Heart left ventricle (tissue), 16 donors: ENCODE data around the gene PNMT. TPM values are rescaled to one million over a fixed set of nuclear protein-coding genes. Genes with fewer than 3 reads are reported as not detected.

Experiments used
- ATAC-seq, 4 donors: fragments of 200-7000 bp; cut with Tn5 transposase; one replicate each; pipeline ENCODE4 v1.9.1; 2020 to 2022; ENCODE audit warnings: moderate library complexity in 4 of 4, mild to moderate bottlenecking in 3 of 4, moderate number of reproducible peaks in 1 of 4
- DNase-seq, 5 donors: peaks; one replicate each; pipeline ENCODE4 v3.0.0-alpha.2; 2020
- H3K27ac ChIP-seq, 12 donors: fragments of 200-600 bp; sonication (generic) in 4 of 12; one replicate each; pipeline versions ENCODE4 v1.5.0 to v1.8.0; 2016 to 2022; ENCODE audit warnings: mild to moderate bottlenecking in 2 of 12
- H3K27me3 ChIP-seq, 9 donors: fragments of 200-600 bp; sonication (generic) in 2 of 9; one replicate each; pipeline versions ENCODE4 v1.5.1 to v1.8.0; 2016 to 2022; ENCODE audit warnings: mild to moderate bottlenecking in 3 of 9
- H3K36me3 ChIP-seq, 9 donors: fragments of 200-600 bp; sonication (generic) in 2 of 9; one replicate each; pipeline versions ENCODE4 v1.5.0 to v1.8.0; 2018 to 2022; ENCODE audit warnings: mild to moderate bottlenecking in 2 of 9
- H3K4me1 ChIP-seq, 12 donors: fragments of 200-600 bp; sonication (generic) in 4 of 12; one replicate each; pipeline versions ENCODE4 v1.5.0 to v1.8.0; 2016 to 2022; ENCODE audit warnings: mild to moderate bottlenecking in 3 of 12
- H3K4me3 ChIP-seq, 12 donors: fragments of 200-600 bp; sonication (generic) in 4 of 12; one replicate each; pipeline versions ENCODE4 v1.5.0 to v1.8.0; 2017 to 2022; ENCODE audit warnings: mild to moderate bottlenecking in 9 of 12, moderate library complexity in 4 of 12
- H3K9me3 ChIP-seq, 12 donors: fragments of 200-600 bp; sonication (generic) in 4 of 12; one replicate each; pipeline versions ENCODE4 v1.5.0 to v1.8.0; 2016 to 2022; ENCODE audit warnings: mild to moderate bottlenecking in 1 of 12
- POLR2A ChIP-seq, 2 donors: fragments of 450-650 bp; IDR thresholded peaks; one replicate each; pipeline ENCODE4 v1.6.1; 2017; ENCODE audit warnings: antibody characterized with exemption in 2 of 2, mild to moderate bottlenecking in 2 of 2, moderate library complexity in 2 of 2
- WGBS, 4 donors: extraction: QIAGEN DNeasy Blood & Tissue Kit in 2 of 4; methylation state at CpG; one replicate each; pipeline versions ENCODE4 v1.1.5 to v1.1.7; 2013 to 2018; 5-methylcytosine and 5-hydroxymethylcytosine counted together
- intact Hi-C, 10 donors: fragments of 100-400 bp; cut with DNase I; formaldehyde crosslinking; loops; one replicate each; pipeline versions ENCODE4 v1.11.1 to v1.14.2; 2022
- polyA plus RNA-seq, 2 donors: library from polyadenylated mRNA; stranded (reverse); fragments of 200-250 nt; gene quantifications; one replicate each; pipeline ENCODE4 v1.2.3, GENCODE V29; 2013
- total RNA-seq, 9 donors: library from RNA; depleted of rRNA in 2 of 9; stranded (reverse); fragments of >200 nt in 2 of 9; fragmentation: NEBNext Ultra II Directional in 3 of 9; extraction: Animal tissue kit (Norgen Biotek cat#: 25700) in 3 of 9; gene quantifications; one replicate each; pipeline versions ENCODE4 v1.1.0 to v1.2.4, GENCODE V29; 2016 to 2023
- TF ChIP-seq, protein P1 (sequence below), 12 donors: fragments of 200-600 bp; sonication (generic) in 4 of 12; IDR thresholded peaks; one replicate each; pipeline versions ENCODE4 v1.5.0 to v1.8.0; 2018 to 2022; ENCODE audit warnings: antibody characterized with exemption in 12 of 12, mild to moderate bottlenecking in 5 of 12
- donor health status: ischemic (EF 13 %, LVEDD 7.1; RV severe dilation, severe dysfunction).
- donor health status: healthy with polysubstance abuse.
- donor health status: DM: no; HTN: yes; CAD: no.
- donor health status: DM: no; HTN: no; CAD: no.
- donor health status: ischemic (EF 25% LVEDD 6.9; RV normal size, moderate dysfunction).
- donor health status: ischemic (EF 25% LVEDD 5.7; RV mildly dilated, moderate dysfunction).
- donor health status: healthy.
- donor health status: DM: yes; HTN: yes; CAD: no.
- donor health status: ischemic (EF 35%, LVEDD 5.7; RV mildly dilated, moderate dysfunction).
- donor health status: nonischemic (EF 11% LVEDD 7.7; RV severe dilation, severe dysfunction).
- donor health status: DM: yes; HTN: yes; CAD: no.
- donor health status: PGD.
- donor health status: ischemic (EF 29% LVEDD 5.4; RV normal size, mild dysfunction).
- donor health status: nonischemic (EF 23%, LVEDD 6.1; RV moderate dilation, normal function).

The PNMT gene
- total and polyA plus RNA-seq, 11 donors: 2.4 to 15.6 (median 6.1) TPM

- H3K4me1 ChIP-seq: peaks cover 0 to 18% (median 9%) of the 10 kb centered on the region in 12 donors
- no peak overlapping the region for H3K4me3 ChIP-seq
- no peaks in the 10 kb centered on the region for H3K36me3 ChIP-seq
- no peak for DNase-seq
- no peak overlapping the region for H3K27ac ChIP-seq
- 75 to 82% (median 80%) methylated on average over 11 to 12 of the region's 12 CpGs for WGBS, 4 donors
- intact Hi-C loops: loop anchor here in 3 of 10 donors (10.0 kb wide), 4 partner anchors 45 to 355 kb away; partner anchors contain the start of gene PSMD3 (in 1 of the 3)
- TF ChIP-seq, protein P1, sequence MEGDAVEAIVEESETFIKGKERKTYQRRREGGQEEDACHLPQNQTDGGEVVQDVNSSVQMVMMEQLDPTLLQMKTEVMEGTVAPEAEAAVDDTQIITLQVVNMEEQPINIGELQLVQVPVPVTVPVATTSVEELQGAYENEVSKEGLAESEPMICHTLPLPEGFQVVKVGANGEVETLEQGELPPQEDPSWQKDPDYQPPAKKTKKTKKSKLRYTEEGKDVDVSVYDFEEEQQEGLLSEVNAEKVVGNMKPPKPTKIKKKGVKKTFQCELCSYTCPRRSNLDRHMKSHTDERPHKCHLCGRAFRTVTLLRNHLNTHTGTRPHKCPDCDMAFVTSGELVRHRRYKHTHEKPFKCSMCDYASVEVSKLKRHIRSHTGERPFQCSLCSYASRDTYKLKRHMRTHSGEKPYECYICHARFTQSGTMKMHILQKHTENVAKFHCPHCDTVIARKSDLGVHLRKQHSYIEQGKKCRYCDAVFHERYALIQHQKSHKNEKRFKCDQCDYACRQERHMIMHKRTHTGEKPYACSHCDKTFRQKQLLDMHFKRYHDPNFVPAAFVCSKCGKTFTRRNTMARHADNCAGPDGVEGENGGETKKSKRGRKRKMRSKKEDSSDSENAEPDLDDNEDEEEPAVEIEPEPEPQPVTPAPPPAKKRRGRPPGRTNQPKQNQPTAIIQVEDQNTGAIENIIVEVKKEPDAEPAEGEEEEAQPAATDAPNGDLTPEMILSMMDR (IDR thresholded peaks at IDR 0.05): no peak
- TF ChIP-seq POLR2A (IDR thresholded peaks at IDR 0.05): no peak
- ATAC-seq: no peak
- H3K27me3 ChIP-seq: peaks cover 8 to 52% (median 32%) of the 10 kb centered on the region in 9 donors
- H3K9me3 ChIP-seq: no peaks in the 10 kb centered on the region
These were observed 38.4 kb upstream of the PNMT start for GRCh38 chr17:39629898-39630297.

DNA sequence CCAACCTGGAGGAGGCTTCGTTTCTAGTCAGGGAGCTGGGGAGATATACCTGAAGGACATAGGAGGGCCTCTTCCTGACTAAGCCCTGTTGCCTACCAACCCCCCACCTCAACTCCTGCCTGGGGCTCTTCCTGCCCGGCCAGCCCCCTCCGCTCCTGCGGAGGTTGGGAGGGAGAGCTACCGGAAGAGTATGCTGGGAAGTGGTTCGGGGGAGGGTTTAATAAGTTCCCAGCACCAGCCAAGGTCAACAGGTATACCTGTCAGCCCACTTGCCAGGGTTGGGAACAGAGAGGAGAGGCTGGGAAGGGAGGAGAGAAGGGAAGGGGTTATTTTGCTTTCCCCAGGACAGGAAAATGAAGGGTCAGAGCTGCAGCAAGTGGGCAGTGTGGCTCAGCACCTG lies 36.9 kb upstream of the PNMT start:
- Histone ChIP-seq H3K27me3 (peaks cover 8 to 37% (median 21%) of the 10 kb centered on the region in 9 donors), H3K36me3 (no peaks in the 10 kb centered on the region), H3K4me1 (peaks cover 0 to 24% (median 12%) of the 10 kb centered on the region in 12 donors), H3K9me3 (no peaks in the 10 kb centered on the region), H3K4me3 (no peak overlapping the region), H3K27ac (no peak overlapping the region)
- no peak for TF ChIP-seq POLR2A (IDR thresholded peaks at IDR 0.05)
- TF ChIP-seq, protein P1 (IDR thresholded peaks at IDR 0.05): no peak
- no peak for ATAC-seq
- intact Hi-C loops: no loop called here
- WGBS, 4 donors: 37 to 55% (median 44%) methylated on average over 6 of the region's 6 CpGs
- no peak for DNase-seq

DNA sequence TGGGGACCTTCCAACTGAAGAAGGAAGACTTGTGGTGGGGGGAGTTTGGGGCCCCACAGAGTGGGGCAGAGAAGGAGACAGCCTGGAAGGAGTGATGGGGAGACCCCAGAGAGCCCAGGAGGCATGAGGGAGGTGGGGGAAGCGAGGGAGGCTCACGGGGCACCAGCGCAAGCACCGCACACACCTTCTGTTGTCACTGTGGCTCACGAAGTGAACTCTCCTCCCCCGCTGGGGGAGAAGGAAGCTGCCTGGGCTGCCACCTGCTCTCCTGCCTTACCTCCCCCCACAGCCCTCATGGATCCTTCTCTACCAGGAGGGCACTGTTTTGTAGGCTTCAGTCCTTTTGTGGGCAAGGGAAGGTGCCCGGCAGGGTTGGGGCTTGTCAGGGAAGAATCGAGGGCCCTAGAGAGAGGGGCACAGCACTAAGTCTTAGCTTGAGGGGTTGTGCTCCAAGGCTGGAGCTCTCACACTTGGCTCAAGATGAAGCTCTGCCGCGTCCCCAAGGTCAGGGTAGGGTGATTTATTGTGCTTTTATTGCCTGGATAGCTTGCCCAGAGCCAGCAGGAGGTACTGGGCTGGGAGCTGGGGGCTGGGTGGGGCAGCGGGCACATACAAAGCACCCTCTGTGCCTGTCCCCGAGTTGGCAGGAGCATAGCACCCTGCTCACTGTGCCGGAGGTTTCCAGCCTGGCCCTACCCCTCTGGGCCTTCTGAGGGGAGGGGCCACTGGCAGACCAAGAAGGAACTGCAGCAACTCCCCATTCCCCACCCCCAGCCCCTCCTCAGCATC lies 35.9 kb upstream of the PNMT start:
- H3K4me3 ChIP-seq: no peak overlapping the region
- ATAC-seq: no peak
- TF ChIP-seq POLR2A (IDR thresholded peaks at IDR 0.05): no peak
- TF ChIP-seq, protein P1 (IDR thresholded peaks at IDR 0.05): no peak
- intact Hi-C loops: no loop called here
- WGBS, 4 donors: 65 to 71% (median 67%) methylated on average over 10 to 13 of the region's 13 CpGs
- no peak for DNase-seq
- H3K27ac ChIP-seq: no peak overlapping the region
- H3K36me3 ChIP-seq: no peaks in the 10 kb centered on the region
- H3K4me1 ChIP-seq: peaks cover 0 to 18% (median 8%) of the 10 kb centered on the region in 12 donors
- peaks cover 0 to 27% (median 12%) of the 10 kb centered on the region in 9 donors for H3K27me3 ChIP-seq
- no peaks in the 10 kb centered on the region for H3K9me3 ChIP-seq

DNA sequence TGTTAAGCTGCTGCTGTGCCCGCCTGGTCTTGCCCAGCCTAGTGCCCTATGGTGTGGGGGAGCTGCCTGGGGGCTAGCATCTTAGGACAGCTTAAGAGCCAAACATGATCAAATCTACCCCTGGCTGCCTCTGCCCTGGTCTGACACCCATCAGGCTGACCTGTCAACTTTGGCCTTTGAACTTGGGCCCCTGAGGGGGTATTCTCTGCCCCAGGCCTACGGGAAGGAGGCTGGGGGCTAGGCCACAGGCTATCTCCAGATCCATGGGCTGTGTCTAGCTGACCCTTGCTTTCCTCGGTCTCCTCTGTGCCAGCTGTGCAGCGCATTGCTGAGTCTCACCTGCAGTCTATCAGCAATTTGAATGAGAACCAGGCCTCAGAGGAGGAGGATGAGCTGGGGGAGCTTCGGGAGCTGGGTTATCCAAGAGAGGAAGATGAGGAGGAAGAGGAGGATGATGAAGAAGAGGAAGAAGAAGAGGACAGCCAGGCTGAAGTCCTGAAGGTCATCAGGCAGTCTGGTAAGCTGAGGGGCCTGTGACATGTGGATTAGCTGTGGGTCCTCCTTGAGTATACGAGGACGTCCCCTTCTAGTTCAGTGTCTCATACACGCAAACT lies 34.6 kb upstream of the PNMT start:
- ATAC-seq (no peak), DNase-seq (no peak)
- Histone ChIP-seq H3K36me3 (no peaks in the 10 kb centered on the region), H3K27ac (no peak overlapping the region), H3K27me3 (peaks cover 0 to 17% (median 4%) of the 10 kb centered on the region in 9 donors), H3K4me3 (no peak overlapping the region), H3K4me1 (peaks cover 6 to 29% (median 19%) of the 10 kb centered on the region in 12 donors), H3K9me3 (no peaks in the 10 kb centered on the region)
- intact Hi-C loops: no loop called here
- WGBS, 4 donors: 70 to 78% (median 77%) methylated on average over 7 to 8 of the region's 8 CpGs
- no peak for TF ChIP-seq POLR2A (IDR thresholded peaks at IDR 0.05)
- TF ChIP-seq, protein P1 (IDR thresholded peaks at IDR 0.05): no peak
